IMR-90 (cell line): ENCODE data around the gene TPRKB. TPM values are rescaled to one million over a fixed set of nuclear protein-coding genes. Genes with fewer than 3 reads are reported as not detected.

Experiments
- ATAC-seq: fragments of 200-7000 bp; cut with Tn5 transposase; 2 replicates; pipeline ENCODE4 v1.9.1; 2020; ENCODE audit warnings: low read depth, mild to moderate bottlenecking, moderate library complexity
- BruUV-seq: library from RNA; stranded (reverse); fragments of 400-500 nt; replicated peaks from 2 replicates; lab custom pipeline; 2021; lab: Mats Ljungman, UMichigan
- CTCF ChIA-PET: fragments of 300-600 bp; formaldehyde crosslinking; extraction: SDS; loops from one replicate; lab custom pipeline; 2021; ENCODE audit warnings: antibody characterized with exemption; lab: Yijun Ruan, JAX
- POLR2A ChIA-PET: fragments of 300-600 bp; sonication (Branson Sonifier 250); formaldehyde crosslinking; loops from one replicate; lab custom pipeline; 2022; ENCODE audit warnings: antibody characterized with exemption; ENCODE audit not compliant: unreplicated experiment; lab: Charles Lee
- DNase-seq: peaks from one replicate; pipeline ENCODE4 v3.0.0; 2013
- H2AFZ ChIP-seq: replicated peaks from 2 replicates; pipeline ENCODE3; 2013; ENCODE audit warnings: low read length, mild to moderate bottlenecking; ENCODE audit not compliant: poor library complexity
- H2AK5ac ChIP-seq: 2 replicates; pipeline ENCODE4 v1.6.1; 2013; ENCODE audit warnings: low read depth, low read length, inconsistent platforms
- H2AK9ac ChIP-seq: replicated peaks from 2 replicates; pipeline ENCODE3; 2013; ENCODE audit warnings: mild to moderate bottlenecking, low read depth, low read length, moderate library complexity; ENCODE audit not compliant: poor library complexity
- H2BK120ac ChIP-seq: 2 replicates; pipeline ENCODE4 v1.6.1; 2013; ENCODE audit warnings: low read depth, low read length, inconsistent platforms
- H2BK15ac ChIP-seq: 3 replicates; pipeline ENCODE4 v1.6.1; 2013; ENCODE audit warnings: low read depth, low read length, inconsistent platforms
- H2BK20ac ChIP-seq: 2 replicates; pipeline ENCODE4 v1.6.1; 2013; ENCODE audit warnings: low read depth, mild to moderate bottlenecking, inconsistent platforms, low read length, moderate library complexity
- H2BK5ac ChIP-seq: 2 replicates; pipeline ENCODE4 v1.6.1; 2013; ENCODE audit warnings: mild to moderate bottlenecking, low read depth, low read length, inconsistent platforms; ENCODE audit not compliant: poor library complexity, severe bottlenecking
- H3K14ac ChIP-seq: replicated peaks from 2 replicates; pipeline ENCODE4 v1.6.1; 2013; ENCODE audit warnings: low read depth, low read length, inconsistent platforms
- H3K18ac ChIP-seq: 2 replicates; pipeline ENCODE4 v1.6.1; 2013; ENCODE audit warnings: low read depth, low read length, control low read depth
- H3K23ac ChIP-seq: 2 replicates; pipeline ENCODE4 v1.6.1; 2013; ENCODE audit warnings: low read depth, low read length, inconsistent platforms
- H3K27ac ChIP-seq: 2 replicates; pipeline ENCODE4 v1.5.1; 2013; ENCODE audit warnings: mild to moderate bottlenecking, control low read depth, low read length; ENCODE audit not compliant: insufficient read depth
- H3K27me3 ChIP-seq: 2 replicates; pipeline ENCODE4 v1.6.1; 2013; ENCODE audit warnings: low read length; ENCODE audit not compliant: control insufficient read depth, insufficient read depth
- H3K36me3 ChIP-seq: 2 replicates; pipeline ENCODE4 v1.6.1; 2013; ENCODE audit warnings: low read length, mixed read lengths; ENCODE audit not compliant: control insufficient read depth, insufficient read depth
- H3K4ac ChIP-seq: 2 replicates; pipeline ENCODE4 v1.6.1; 2013; ENCODE audit warnings: low read depth, low read length, inconsistent platforms
- H3K4me1 ChIP-seq: 2 replicates; pipeline ENCODE4 v1.6.1; 2013; ENCODE audit warnings: low read length, mixed read lengths; ENCODE audit not compliant: control insufficient read depth, insufficient read depth
- H3K4me2 ChIP-seq: 2 replicates; pipeline ENCODE4 v1.6.1; 2013; ENCODE audit warnings: low read depth, mild to moderate bottlenecking, control low read depth, low read length, moderate library complexity
- H3K4me3 ChIP-seq: 2 replicates; pipeline ENCODE4 v1.5.1; 2013; ENCODE audit warnings: low read depth, mild to moderate bottlenecking, control low read depth, low read length, moderate library complexity; ENCODE audit not compliant: insufficient read depth
- H3K56ac ChIP-seq: 2 replicates; pipeline ENCODE4 v1.6.1; 2013; ENCODE audit warnings: low read length, inconsistent platforms; ENCODE audit not compliant: insufficient read depth; ENCODE audit errors: extremely low read depth
- H3K79me1 ChIP-seq, 2 experiments: 2 replicates each; pipeline ENCODE4 v1.6.1; 2013; ENCODE audit warnings: low read length in 2 of 2, inconsistent platforms in 1 of 2, low read depth in 1 of 2
- H3K9ac ChIP-seq: 2 replicates; pipeline ENCODE4 v1.6.1; 2013; ENCODE audit warnings: low read depth, low read length, control low read depth
- H3K9me1 ChIP-seq: 2 replicates; pipeline ENCODE4 v1.6.1; 2013; ENCODE audit warnings: low read length, inconsistent platforms; ENCODE audit not compliant: insufficient read depth
- H3K9me3 ChIP-seq: 2 replicates; pipeline ENCODE4 v1.6.1; 2013; ENCODE audit warnings: low read length; ENCODE audit not compliant: control insufficient read depth, insufficient read depth
- H4K20me1 ChIP-seq: 2 replicates; pipeline ENCODE4 v1.6.1; 2013; ENCODE audit warnings: low read length, inconsistent platforms; ENCODE audit not compliant: insufficient read depth
- H4K5ac ChIP-seq: 2 replicates; pipeline ENCODE4 v1.6.1; 2013; ENCODE audit warnings: mild to moderate bottlenecking, low read depth, low read length, control low read depth
- H4K8ac ChIP-seq, 2 experiments: 2 replicates each; pipeline ENCODE4 v1.6.1; 2013; ENCODE audit warnings: low read depth in 2 of 2, low read length in 2 of 2, control low read depth in 1 of 2, inconsistent platforms in 1 of 2
- H4K91ac ChIP-seq: 2 replicates; pipeline ENCODE4 v1.6.1; 2013; ENCODE audit warnings: low read depth, low read length, inconsistent platforms; ENCODE audit not compliant: insufficient read depth
- BHLHE40 ChIP-seq: fragments of 150-350 bp; IDR thresholded peaks from 2 replicates; pipeline ENCODE4 v1.6.1; 2016; ENCODE audit warnings: mild to moderate bottlenecking, low read depth, low read length
- CEBPB ChIP-seq: IDR thresholded peaks from 2 replicates; pipeline ENCODE4 v1.6.1; 2012; ENCODE audit warnings: low read depth, low read length, improper control_type of control experiment
- CHD1 ChIP-seq: IDR thresholded peaks from 2 replicates; pipeline ENCODE4 v1.6.1; 2012; ENCODE audit warnings: low read depth, low read length, improper control_type of control experiment
- CTCF ChIP-seq: conservative IDR thresholded peaks from 2 replicates; pipeline ENCODE4 v1.5.1; 2012; ENCODE audit warnings: mild to moderate bottlenecking, low read depth, low read length, improper control_type of control experiment
- FOS ChIP-seq: fragments of 150-350 bp; IDR thresholded peaks from 2 replicates; pipeline ENCODE4 v1.6.1; 2016; ENCODE audit warnings: low read depth, low read length
- MAFK ChIP-seq: IDR thresholded peaks from 2 replicates; pipeline ENCODE4 v1.6.1; 2012; ENCODE audit warnings: low read depth, low read length, improper control_type of control experiment
- MXI1 ChIP-seq: IDR thresholded peaks from 2 replicates; pipeline ENCODE4 v1.6.1; 2012; ENCODE audit warnings: low read depth, mild to moderate bottlenecking, low read length, moderate library complexity, borderline replicate concordance
- RFX5 ChIP-seq: IDR thresholded peaks from 2 replicates; pipeline ENCODE4 v1.8.0; 2012; ENCODE audit warnings: low read depth, mild to moderate bottlenecking, low read length, moderate library complexity
- SMC3 ChIP-seq: fragments of 150-350 bp; IDR thresholded peaks from 2 replicates; pipeline ENCODE4 v1.6.1; 2016; ENCODE audit warnings: low read depth, mild to moderate bottlenecking, antibody characterized with exemption, low read length, moderate library complexity
- WGBS, 2 experiments: methylation state at CpG; one replicate each; pipeline versions ENCODE4 v1.1.5 to v1.1.7; 2013; ENCODE audit warnings: missing lambda C conversion rate in 2 of 2; ENCODE audit not compliant: insufficient read length in 1 of 2; ENCODE audit errors: extremely low coverage in 2 of 2; 5-methylcytosine and 5-hydroxymethylcytosine counted together
- dilution Hi-C: fragments of 300-500 bp; cut with HindIII; formaldehyde crosslinking; loops from one replicate; pipeline ENCODE4 v1.14.3; 2018; ENCODE audit warnings: low sequenced_read_pairs; ENCODE audit not compliant: unreplicated experiment
- in situ Hi-C: fragments of 300-500 bp; cut with MboI; formaldehyde crosslinking; loops from 3 replicates; pipeline ENCODE4 v1.14.3; 2019; ENCODE audit warnings: low sequenced_read_pairs, inconsistent platforms, mixed read lengths
- intact Hi-C: fragments of 100-400 bp; cut with micrococcal nuclease; formaldehyde crosslinking; loops from 2 replicates; pipeline ENCODE4 v1.10.0; 2022
- polyA plus RNA-seq, 3 experiments: library from polyadenylated mRNA; depleted of rRNA; stranded (reverse); fragments of >200 nt; gene quantifications; 2 replicates each; pipeline ENCODE4 v1.2.3, GENCODE V29; 2012; ENCODE audit warnings: low replicate concordance in 1 of 3
- total RNA-seq: library from RNA; depleted of rRNA; stranded (reverse); fragments of >200 nt; gene quantifications from 2 replicates; pipeline ENCODE4 v1.2.3, GENCODE V29; 2012
- TF ChIP-seq, protein P1 (sequence below): fragments of 150-350 bp; IDR thresholded peaks from 2 replicates; pipeline ENCODE4 v1.6.1; 2017; ENCODE audit warnings: mild to moderate bottlenecking, antibody characterized with exemption, low read length, low read depth

The TPRKB gene
- total and polyA plus RNA-seq, 2 of the 4 experiments (the other 2 are of a cell fraction): 35.3 to 37.6 TPM

GRCh38 chr2:73759285-73759764, 22.2 kb upstream of the TPRKB start:
- H3K9me3 ChIP-seq: no peaks in the 10 kb centered on the region
- H3K9ac ChIP-seq: no peak overlapping the region
- no peak overlapping the region for H3K14ac ChIP-seq
- H2BK20ac ChIP-seq: no peak overlapping the region
- no peak overlapping the region for H3K4me2 ChIP-seq
- H2BK5ac ChIP-seq: no peak overlapping the region
- in situ Hi-C loops: no loop called here
- no peaks in the 10 kb centered on the region for H3K27me3 ChIP-seq
- peaks cover 5% of the 10 kb centered on the region; the same call in 1 of the 2 replicates for H4K20me1 ChIP-seq
- H3K4me1 ChIP-seq: peaks cover 4% of the 10 kb centered on the region
- peaks cover 10% of the 10 kb centered on the region for H3K9me1 ChIP-seq
- H2AK9ac ChIP-seq: no peak overlapping the region
- BruUV-seq: no TSS peak
- no peak overlapping the region for H3K4me3 ChIP-seq
- ATAC-seq (peak; percentile 40), DNase-seq (peak; percentile 58)
- H3K27ac ChIP-seq: no peak overlapping the region
- H3K18ac ChIP-seq: no peak overlapping the region
- H4K5ac ChIP-seq: no peak overlapping the region
- TF ChIP-seq CEBPB: no peak
- TF ChIP-seq RFX5: no peak
- no peak for TF ChIP-seq FOS
- no peak for TF ChIP-seq CTCF
- TF ChIP-seq, protein P1, sequence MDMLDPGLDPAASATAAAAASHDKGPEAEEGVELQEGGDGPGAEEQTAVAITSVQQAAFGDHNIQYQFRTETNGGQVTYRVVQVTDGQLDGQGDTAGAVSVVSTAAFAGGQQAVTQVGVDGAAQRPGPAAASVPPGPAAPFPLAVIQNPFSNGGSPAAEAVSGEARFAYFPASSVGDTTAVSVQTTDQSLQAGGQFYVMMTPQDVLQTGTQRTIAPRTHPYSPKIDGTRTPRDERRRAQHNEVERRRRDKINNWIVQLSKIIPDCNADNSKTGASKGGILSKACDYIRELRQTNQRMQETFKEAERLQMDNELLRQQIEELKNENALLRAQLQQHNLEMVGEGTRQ: no peak
- no peak for TF ChIP-seq CHD1
- no peak for TF ChIP-seq MAFK
- TF ChIP-seq MXI1: no peak
- no peak for TF ChIP-seq BHLHE40
- TF ChIP-seq SMC3: no peak
- H2AFZ ChIP-seq: no peak overlapping the region
- H4K91ac ChIP-seq: no peak overlapping the region
- ChIA-PET CTCF (interaction anchor here (0.6 kb wide), 1 partner anchor 63 kb away, joined by 3 read pairs; no protein-coding TSS in a partner anchor), POLR2A (no interaction called here)
- peaks cover 39% of the 10 kb centered on the region for H3K36me3 ChIP-seq
- H3K79me1 ChIP-seq: peaks cover 0 to 14% of the 10 kb centered on the region in 2 experiments; a peak in 2 of 4 replicates
- dilution Hi-C loops: no loop called here
- H3K4ac ChIP-seq: no peak overlapping the region
- intact Hi-C loops: no loop called here
- H4K8ac ChIP-seq: no peak overlapping the region
- H3K56ac ChIP-seq: no peak overlapping the region
- no peak overlapping the region for H2BK15ac ChIP-seq
- no peak overlapping the region for H2BK120ac ChIP-seq
- 67% methylated on average over 1 of the region's 3 CpGs; no CpG with 5 or more reads in 1 of the 2 experiments for WGBS, 2 experiments
- H3K23ac ChIP-seq: no peak overlapping the region
- peak overlapping the region; percentile 11; the same call in 1 of the 2 replicates for H2AK5ac ChIP-seq
